Stimulated activated CD8-positive, alpha-beta memory T cell treated with anti-CD3 and anti-CD28 coated beads, Interleukin-7, amount 100 ng/mL, for 48 hours (primary cell): ENCODE data around the gene ROS1.
"Not testable (repeated sequence)": the region's sequence is repeated elsewhere in the genome, so short reads cannot be mapped to it uniquely, and the experiment has no call there.

Experiments used
- DNase-seq, 2 donors: peaks; one replicate each; pipeline ENCODE4 v3.0.0-alpha.2; 2020; ENCODE audit warnings: low read depth in 1 of 2; ENCODE audit errors: extremely low read depth in 1 of 2

The ROS1 gene

DNA sequence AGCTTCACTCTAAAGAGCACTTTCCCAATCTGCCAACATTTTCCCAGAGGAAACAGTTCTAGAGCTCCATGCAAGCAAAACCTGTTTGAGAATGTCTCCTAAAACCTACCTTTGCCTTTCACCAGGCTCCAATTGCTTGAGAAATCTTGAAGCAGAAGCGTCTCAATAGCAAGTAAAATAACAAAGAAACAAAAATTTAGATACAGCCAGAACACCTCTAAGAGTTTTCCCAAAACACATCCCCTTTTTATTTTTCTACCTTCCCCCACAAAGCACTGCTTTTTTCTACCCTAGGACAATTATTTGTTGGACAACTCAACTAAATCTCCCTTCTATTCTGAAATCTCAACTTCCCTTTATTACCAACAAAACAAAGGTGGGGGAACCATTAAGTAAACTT is 156.8 kb downstream of the ROS1 start:
- DNase-seq = no peak

DNA sequence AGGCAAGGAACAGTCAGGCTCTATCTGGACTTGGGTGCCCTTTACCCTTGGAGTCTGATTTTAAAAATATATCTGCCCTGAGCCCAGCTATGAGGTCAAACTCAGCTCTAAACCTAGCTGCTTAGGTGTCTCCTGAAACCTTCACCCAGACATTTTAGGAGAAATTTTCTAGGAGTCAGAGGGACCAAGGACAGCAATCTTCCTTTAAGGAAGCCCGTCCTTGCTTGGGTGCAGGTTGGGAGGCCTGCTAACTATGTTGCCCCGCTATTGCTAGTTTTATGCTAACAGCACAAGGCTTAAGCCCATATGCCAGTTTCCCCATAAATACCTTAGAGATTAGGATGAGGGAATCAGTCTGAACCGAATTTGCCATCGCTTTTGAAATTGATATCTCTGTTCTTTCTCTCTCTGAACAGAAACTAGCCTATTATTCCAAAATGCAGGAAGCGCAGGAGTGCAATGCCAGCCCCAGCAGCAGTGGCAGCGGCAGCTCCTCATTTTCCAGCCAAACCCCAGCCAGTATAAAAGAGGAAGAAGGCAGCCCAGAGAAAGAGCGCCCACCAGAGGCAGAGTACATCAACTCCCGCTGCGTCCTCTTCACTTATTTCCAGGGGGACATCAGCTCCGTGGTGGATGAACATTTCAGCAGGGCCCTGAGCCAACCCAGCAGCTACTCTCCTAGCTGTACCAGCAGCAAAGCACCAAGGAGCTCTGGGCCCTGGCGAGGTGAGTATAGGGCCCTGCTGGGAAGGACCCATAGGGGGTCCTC is 157.8 kb downstream of the ROS1 start:
- no peak for DNase-seq

DNA sequence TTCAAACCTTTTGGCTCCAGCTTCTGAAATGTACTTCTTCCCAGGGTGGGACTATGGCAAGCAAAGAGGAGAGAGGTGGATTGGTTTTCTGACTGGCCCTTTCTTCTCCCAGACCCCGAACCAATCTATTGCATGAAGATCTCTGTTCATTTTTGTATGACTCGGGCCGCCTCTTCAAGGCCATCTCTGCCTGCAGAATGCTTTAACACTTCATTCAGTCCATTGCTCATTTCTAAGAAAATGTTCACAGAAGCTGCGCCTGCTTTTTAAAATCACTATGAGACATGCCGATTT is 158.7 kb downstream of the ROS1 start:
- no peak for DNase-seq

DNA sequence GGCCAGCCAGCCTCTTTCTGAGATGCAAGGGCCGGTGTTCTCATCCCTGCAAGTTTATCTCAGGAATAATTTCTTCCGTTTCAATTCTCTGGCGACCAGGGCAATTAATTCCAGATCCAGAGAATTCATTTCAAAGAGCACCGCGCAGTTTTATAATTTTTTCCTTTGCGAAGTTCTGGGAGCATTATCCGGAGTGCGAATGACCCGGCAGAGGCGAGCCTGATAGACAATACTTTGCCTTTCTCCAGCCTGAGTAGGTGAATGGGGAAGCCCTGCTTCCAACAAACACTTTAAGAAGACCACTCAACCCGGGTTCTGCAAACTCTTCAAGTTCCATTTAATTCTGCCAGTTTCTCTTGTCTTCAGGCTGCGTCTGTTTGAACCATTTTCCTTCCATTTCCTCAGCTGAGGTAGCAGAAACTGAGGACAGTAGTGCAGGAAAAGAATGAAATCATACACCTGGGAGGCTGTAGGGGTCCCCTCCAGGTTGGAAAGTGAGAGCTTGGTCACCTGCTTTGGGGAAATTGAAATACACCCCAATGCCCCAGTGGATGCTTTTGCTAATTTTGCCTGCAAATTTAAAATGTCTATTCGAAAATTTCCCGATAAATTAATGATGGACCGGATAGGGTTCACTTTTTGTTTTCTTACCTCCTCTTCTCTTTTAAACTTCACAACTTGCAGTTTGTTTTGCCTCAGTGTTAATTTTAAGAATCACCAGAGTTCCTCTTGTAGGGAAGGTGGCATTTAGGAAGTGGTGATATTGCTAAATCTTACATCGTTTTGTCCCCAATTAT is 159.3 kb downstream of the ROS1 start:
- no peak for DNase-seq

DNA sequence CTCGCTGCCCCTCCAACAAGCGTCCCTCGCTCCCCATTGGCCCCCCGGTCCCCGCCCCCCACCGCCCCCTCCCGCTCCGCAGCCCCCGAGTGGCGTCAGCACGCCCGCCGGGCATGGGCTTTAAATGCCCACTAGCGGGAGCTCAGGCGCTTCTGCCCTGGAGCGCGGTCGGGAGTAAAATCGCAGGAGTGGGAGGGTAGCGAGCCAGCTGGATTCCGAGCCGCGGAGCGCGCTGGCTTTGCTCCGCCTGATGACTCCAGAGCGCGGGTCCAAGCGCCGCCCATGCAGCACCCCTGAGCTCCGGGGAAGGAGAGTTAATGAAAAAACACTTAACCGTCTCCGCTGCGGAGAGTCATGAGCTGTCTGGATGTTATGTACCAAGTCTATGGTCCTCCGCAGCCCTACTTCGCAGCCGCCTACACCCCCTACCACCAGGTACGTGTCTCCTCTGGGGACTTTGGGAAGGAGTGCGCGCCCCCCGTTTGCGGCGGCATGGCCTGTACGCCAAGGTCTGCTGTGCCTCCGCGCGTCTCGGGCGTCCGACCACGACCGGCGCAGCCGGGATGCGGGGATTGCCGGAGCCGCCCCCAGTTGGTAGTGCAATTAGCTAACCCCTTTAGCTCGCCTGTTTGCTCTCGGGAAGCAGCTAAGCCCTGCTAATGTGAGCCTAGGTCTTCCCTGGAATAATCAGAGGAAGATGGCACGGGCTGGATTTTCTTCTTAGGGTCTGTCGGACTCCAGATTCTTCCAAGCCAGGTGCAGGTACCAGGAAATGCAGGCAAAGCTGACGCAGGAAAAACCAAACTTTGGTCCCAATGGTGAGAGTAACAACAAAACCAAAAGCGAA is 160.1 kb downstream of the ROS1 start, which contains the start of gene VGLL2:
Gene VGLL2, plus strand, starts transcription at position 149 of the 847 bp plus-strand sequence. Its CDS starts 206 bp downstream, at position 355.
- DNase-seq = no peak

DNA sequence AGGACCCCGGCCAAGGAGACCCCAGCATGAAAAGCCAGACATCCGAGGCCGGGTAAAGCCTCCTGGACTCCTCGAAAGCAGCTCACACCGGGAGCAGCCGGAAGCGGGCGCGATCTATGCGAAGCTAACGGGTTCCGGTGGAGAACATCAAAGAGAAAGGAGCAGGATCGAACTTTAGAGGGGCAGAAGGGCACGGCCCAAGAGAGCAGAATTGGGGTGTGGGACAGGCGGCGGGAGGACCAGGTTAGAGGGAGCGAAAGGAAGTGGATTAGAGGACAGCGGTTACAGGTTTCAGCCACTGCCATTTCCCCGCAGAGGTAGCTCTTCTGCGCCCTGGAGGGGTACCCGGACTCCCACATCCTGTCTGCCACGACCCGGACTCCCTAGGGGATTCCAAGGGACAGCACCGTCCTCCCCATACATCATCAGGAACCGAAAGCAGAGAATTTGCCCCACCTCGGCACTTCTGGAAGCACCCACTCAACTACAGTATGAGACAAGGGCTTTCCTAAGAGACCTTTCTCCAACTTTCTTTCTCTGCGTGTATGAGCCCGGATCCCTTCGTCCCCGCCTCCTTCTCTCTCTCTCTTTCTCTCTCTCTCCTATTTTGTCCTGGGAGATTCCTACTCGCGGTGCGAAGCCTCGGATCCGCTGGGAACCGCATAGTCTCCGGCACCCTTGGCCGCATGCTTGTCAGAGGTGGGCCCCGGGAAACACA is 160.9 kb downstream of the ROS1 start:
- no peak for DNase-seq

DNA sequence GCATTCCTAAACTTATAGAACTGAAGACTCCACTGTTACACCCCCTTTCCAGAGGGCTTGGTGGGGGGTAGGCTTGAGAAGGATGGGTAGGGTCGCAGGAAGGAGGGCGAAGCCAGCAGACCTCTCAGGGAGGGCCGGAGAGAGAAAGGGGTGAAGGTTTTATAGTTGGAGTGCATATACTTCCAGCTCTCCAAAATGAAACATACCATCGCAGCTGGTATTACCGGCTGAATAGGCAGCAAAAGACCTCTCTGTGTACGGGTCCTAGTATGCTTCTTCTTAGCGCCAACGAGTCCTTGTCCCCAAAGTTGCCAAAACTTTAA is 161.4 kb downstream of the ROS1 start:
- DNase-seq = no peak

DNA sequence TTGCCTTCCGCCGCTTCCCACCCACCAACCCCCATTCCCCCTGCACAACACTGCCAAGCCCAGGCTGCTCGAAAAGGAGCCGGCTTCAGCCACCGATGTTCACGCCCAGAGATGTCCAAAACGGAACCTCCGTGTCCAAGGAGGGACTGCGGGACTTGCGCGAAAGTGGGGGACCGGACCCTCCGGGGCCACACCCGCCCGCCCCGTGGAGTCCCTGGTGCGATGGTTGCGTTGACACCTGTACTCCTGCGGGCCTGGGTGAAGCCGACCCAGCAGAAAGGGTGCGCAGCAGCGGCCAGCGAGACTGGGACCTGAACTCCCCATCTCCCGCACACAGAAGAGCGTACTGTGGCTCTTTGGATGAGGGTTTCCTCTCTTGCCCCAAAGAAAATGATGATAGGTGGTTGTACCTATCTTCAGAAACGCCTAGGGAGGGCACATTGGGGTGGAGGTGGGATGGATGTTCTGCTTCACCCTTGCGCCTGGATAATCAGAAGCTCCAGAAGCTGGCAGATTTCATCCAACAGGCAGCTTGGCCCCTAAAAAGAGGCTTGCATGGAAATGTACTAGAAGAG is 162.3 kb downstream of the ROS1 start:
- DNase-seq = no peak

DNA sequence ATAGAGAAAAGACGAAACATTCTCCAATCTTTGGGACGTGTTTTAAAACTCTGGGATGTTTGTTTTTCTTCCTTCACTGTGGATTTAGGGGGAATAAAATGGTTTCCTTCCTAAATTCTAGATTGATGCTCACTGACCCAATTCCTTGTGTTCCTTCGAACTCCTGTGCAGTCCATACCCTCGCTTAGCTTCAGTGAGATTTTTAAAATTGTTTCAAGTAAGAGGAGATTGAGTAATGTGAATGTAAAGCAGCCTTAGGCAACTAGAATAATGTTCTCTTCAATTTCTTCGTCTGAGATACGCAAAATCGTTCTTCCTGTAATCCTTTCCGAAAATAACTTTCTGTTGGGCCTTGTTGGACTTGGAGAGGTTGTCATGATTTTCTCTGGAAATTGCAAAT is 162.9 kb downstream of the ROS1 start:
- DNase-seq = no peak

DNA sequence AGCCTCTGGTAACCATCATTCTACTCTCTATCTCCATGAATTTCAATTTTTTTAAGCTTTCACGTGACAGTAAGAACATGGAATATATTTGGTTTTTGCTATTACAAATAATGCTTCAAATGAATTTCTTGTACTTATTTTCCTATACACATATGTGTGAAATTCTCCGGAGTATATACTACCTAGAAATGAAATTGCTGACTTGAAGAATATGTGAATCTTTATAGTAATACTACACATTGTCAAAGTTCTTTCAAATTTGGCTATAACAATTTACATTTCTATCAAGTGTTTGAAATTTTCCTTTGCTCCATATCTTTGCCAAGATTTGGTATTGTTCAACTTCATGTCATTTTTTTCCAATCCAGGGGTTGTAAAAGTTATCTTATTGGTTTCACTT is 172.0 kb downstream of the ROS1 start:
- DNase-seq = no peak

DNA sequence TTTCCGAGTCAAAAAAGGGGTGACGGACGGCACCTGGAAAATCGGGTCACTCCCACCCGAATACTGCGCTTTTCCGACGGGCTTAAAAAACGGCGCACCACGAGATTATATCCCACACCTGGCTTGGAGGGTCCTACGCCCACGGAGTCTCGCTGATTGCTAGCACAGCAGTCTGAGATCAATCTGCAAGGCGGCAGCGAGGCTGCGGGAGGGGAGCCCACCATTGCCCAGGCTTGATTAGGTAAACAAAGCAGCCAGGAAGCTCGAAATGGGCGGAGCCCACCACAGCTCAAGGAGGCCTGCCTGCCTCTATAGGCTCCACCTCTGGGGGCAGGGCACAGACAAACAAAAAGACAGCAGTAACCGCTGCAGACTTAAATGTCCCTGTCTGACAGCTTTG is 180.8 kb downstream of the ROS1 start:
- DNase-seq = not testable (repeated sequence)

DNA sequence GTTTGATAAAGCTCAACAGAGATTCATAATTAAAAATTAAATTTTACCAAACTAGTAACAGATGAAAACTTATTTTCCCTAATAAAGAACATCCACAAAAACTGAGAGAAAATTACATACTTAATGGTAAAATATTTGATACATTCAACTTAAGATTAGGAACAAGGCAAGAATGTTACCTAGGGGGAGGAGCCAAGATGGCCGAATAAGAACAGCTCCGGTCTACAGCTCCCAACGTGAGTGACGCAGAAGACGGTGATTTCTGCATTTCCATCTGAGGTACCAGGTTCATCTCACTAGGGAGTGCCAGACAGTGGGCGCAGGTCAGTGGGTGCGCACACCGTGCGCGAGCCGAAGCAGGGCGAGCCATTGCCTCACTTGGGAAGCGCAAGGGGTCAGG is 181.2 kb downstream of the ROS1 start:
- not testable (repeated sequence) for DNase-seq
